GM19193 (cell line): ENCODE results near the gene NF2.

ENCODE experiments used
- POLR2A ChIP-seq: IDR thresholded peaks from 4 replicates; pipeline ENCODE4 v1.6.1; 2011; ENCODE audit not compliant: insufficient read depth, insufficient read length; ENCODE audit errors: extremely low read depth

The NF2 gene

DNA sequence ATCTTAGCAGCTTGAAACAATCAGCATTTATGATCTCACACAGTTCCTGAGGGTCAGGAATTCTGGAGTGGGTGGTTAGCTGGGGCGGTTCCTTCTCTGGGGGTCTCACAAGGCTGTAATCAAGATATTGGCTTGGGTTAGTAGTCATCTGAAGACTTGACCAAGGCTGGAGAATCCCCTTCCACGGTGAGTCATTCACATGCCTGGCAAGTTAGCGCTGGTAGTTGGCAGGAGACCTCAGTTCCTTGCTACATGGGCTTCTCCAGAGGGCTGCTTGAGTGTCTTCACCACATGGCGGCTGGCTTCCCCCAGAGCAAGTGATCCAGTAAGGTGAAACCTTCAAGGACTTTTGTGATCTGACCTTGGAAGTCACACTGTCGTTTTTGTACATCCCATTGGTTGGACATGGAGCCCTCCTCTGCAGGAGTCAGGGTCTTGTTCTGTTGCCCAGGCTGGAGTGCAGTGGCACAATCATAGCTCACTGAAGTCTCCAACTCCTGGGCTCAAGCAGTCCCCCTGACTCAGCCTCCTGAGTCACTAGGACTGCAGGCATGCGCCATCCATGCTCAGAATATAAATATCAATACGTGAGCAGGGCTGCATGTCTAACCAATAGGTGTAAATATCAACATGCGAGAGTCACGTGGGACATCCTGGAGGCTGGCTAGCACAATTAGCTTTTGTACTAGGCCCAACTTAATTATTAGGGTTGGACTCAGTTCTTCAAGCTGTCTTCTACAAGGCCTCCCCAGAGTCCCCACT, 15.3 kb upstream of the NF2 start:
- TF ChIP-seq POLR2A: no peak

DNA sequence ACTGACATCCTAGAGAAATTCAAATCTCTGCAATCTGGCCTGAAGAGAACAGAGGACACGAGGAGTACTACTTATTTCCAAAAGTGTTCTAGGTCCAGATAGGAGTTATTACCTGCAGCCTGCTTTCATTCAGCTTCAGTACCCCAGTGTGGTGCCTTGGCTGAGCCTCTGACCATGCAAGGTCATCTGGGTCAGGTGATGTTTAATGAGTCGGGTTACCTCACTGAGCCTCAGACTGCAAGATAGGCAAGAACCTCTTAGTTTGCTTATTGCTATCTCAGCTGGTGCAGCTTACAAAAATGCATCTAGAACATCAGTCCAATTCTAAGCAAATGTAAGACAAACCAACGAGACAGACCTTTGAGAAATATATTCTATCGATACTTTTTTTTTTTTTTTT, 9.5 kb upstream of the NF2 start:
- no peak for TF ChIP-seq POLR2A

DNA sequence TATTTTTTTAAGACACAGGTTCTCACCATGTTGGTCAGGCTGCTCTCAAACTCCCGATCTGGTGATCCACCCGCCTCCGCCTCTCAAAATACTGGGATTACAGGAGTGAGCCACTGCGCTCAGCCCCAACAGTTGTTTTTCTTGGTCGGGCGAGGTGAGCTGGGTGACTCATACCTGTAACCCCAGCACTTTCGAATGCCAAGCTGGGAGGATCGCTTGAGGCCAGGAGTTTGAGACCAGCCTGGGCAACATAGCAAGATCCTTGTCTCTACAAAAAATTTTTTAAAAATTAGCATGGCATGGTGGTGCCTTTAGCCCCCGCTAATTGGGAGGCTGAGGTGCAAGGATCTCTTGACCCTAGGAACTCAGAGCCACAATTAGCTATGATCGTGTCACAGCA, 7.0 kb upstream of the NF2 start:
- TF ChIP-seq POLR2A: no peak

DNA sequence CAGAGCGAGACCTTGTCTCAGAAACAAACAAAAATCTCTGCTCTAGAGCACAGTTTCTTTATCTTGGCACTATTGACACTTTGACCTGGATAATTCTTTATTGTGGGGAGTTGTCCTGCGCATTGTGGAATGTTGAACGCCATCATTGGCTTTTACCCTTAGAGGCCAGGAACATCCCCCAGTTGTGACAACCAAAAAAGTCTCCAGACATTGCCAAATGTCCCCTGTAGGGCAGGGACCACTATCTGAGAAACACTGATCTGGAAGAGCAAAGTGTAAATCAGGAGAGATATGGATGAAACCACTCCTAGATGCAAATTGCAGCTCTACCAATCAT, 4.8 kb upstream of the NF2 start:
- no peak for TF ChIP-seq POLR2A

DNA sequence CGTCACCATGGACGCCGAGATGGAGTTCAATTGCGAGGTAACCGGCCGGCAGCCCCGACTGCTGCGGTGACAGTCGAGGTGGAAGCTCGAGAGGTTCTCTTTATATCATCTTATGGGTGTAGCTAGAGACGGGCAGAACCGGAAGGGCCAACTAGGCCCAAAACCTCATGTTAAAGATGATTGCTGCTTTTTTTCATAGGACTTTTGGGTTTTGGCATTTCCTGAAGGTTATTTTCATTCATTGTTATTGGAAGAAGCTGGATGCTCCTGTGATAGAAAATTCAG, 585 bp downstream of the NF2 start:
- TF ChIP-seq POLR2A: no peak

DNA sequence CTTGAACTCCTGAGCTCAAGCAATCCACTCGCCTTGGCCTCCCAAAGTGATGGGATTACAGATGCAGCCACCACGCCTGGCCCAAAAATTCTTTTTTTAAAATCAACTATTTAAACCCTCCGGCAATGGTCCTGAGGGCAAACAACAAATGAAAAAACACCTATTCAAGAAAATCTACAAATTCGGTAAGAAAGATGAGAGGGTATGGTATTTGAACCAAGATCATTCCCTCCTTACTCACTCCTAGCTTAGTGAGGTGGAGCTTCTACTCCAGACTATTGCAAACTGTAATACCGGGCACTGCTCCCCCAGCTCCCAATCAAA, 2.1 kb downstream of the NF2 start:
- no peak for TF ChIP-seq POLR2A

DNA sequence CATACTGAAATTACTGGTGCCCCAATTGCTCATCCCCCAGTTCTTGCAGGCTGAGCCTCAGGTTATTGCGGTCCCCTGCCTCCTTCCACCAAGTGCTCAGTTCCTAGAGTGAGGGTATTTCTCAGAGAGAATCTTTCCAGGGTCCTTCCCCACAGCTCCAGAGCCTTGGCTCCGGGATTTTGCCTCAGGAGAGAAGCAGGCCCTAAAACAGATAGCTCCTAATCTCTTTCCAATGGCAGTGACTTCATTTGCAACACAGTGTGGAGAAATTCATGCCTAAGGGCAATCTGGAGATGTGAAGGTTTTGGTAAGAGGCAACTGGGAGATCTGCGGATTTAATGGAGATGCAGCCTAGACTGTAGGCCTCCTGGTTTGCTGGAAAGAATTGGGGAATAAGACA, 2.9 kb downstream of the NF2 start:
- no peak for TF ChIP-seq POLR2A

DNA sequence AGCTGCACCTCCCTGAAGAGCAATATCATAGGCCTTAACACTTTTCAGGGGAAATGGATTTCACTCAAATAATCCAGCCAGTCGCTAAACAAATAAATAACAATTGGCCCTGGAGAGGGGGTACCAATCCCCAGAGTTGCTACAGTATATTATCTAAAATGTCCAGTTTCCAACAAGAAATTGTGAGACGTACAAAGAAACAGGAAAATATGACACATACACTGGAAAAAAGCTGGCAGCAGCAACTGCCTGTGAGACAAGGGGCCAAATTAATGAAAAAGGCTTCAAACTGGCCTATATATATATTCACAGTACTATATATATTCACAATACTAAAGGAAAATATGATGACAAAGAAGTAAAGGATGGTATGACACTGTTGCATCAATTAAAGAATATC, 4.0 kb downstream of the NF2 start:
- TF ChIP-seq POLR2A: no peak

DNA sequence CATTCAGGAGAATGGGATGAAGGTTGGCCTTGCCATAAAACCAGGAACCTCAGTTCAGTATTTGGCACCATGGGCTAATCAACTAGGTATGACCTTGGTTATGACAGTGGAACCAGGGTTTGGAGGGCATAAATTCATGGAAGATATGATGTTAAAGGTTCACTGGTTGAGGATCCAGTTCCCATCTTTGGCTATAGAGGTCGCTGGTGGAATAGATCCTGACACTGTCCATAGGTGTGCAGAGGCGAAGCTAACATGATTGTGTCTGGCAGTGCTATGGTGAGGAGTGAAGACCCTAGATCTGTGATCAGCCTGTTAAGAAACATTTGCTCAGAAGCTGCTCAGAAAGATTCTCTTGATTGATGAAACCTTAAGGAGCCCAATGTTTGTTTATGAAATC, 5.7 kb downstream of the NF2 start:
- TF ChIP-seq POLR2A: no peak

DNA sequence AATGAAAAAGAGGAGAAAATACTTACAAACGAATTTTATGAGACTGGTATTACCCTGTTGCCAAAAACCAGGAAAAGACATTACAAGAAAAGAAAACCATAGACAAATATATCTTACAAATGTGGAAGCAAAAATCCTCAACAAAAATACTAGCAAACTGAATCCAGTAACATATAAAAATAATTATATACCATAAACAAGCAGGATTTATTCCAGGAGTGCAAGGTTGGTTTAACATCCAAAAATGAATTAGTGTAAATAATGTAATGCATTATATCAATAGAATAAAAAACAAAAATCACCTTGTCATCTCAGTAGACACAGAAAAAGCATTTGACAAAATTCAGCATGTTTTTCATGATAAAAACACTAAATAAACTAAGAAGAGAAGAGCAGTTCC, 7.3 kb downstream of the NF2 start:
- no peak for TF ChIP-seq POLR2A

DNA sequence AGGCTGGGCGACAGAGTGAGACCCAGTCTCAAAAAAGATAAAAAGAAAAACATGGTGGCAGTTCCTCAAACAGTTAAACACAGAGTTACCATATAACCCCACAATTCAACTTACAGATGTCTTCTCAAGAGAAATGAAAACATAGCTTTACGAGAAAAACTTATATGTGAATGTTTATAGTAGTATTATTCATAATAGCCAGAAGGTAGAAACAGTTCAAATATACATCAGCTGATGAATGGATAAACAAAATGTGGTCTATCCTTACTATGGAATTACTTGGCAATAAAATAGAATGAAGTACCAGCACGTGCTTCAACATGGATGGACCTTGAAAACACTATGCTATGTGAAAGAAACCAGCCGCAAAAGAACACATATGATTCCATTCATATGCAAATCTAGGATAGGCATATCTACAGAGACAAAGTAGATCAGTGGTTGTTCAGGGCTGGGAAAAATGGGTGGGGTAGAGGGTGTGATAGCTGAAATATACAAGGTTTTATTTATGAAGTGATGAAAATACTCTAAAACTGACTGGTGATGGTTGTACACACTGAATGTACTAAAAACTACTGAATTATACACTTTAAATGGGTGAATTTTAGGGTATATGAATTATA, 12.4 kb downstream of the NF2 start:
- TF ChIP-seq POLR2A: no peak

DNA sequence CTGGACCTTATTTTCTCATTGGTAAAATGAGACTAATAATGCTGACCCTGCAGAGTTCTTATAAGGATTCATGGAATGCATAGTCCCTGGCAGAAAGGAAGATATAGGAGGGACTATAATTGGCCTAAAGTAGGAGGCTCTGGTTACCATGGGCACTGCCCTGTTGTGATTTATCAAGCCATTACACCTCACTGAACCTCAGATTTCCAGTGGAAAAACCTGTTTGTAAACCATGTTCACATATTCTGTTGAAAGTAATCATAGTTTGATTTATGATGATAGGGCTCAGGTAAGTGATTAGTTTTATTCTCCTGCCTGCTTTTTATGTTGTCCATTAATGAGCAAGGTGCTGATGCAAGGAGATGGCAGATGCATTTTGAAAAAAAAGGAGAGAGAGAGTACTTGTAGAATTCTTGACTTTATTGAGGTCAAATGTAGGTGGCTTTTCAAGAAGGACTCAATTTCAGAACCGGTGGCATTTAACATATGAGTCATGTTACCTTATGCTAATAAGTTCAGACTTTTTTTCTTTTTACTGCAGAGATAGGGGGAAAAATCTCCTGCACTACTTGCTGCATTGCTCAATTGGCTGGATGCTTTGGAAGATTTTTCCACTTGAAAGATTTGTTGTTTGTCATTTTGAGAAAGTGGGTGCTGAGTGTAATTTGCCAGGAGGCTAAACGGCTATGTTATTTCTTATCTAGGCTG, 14.6 kb downstream of the NF2 start:
- no peak for TF ChIP-seq POLR2A

DNA sequence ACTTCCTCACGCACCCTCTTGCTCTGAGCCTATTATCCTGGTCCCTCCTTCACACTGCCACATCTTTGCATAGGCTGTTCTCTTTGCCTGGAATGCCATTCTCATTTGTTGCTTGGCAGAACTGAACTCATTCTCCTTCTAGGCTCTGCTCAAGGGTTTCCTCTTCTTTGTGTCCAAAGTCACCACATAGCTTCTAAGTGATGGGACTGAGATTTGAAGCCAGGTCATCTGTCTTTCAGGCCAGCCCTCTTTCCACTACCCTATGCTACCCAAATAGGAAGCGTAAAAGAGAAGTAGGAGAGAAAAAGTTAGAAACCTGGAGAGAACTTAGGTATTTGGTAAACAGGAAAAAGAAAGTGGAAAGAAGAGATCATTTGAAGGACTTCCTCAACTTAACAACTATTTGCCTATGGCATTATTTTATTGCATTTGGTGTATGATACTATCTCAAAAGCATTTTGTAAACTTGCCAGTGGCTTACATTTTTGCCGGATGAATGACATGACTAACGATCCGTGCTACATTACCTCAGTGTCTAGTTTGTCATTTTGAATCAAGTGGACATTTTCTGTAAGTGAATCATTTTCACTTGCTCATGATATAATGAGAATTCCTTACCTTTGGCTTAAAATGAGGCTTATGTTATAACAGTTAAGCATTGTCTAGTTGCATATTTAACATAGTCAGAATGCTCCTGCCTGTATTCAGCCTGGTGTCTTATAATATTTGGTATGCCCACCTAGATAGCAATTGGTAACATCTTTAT, 18.5 kb downstream of the NF2 start:
- TF ChIP-seq POLR2A: no peak

DNA sequence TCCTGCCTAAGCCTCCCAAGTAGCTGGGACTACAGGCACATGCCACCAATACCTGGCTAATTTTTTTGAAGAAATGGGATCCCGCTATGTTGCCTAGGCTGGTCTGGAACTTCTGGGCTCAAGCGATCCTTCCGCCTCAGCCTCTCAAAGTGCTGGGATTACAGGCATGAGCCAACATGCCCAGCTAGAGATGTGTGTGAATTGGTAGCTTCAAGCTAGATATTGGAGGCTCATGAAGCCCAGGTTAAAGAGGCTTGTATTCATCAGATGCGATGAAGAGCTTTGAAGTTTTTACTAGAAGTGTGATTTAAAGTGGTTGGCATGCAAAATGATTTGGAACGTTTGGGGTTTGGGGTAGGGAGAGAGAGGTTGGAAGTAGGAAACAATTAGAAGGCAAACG, 19.6 kb downstream of the NF2 start:
- no peak for TF ChIP-seq POLR2A

DNA sequence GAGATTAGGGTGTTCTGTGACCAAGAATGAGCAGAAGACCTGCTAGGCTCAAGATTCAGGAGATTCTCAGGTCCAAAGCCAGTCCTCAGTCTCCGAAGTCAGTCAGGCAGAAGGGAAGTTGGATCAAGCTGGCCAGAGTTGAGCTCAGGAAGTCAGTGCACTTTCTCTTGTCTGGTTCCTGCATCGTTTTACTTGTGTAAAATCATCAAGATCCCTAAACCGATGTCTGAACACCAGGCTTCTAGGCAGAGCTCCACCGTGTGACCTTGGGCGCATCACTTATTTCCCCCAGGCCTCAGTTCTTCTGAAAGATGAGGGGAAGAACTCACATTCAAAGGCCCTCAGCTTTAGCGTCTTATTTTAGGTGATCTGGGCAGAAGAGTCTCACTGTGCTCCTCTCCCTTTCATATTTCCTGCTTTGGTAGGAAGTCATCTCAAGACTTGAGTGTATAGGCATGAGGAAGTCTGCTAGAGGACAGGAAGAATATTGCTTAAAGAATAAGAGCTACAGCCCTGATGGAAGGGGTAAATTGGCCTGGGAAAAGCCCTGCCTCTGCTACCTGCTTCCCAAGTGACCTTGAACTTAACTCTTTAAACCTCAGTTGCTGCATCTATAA, 20.2 kb downstream of the NF2 start:
- no peak for TF ChIP-seq POLR2A
